NCI-H1048 (cell line): ENCODE data around the gene GPR34.
"Not testable (repeated sequence)": the region's sequence is repeated elsewhere in the genome, so short reads cannot be mapped to it uniquely, and the experiment has no call there.

ENCODE experiments used
- DNase-seq: peaks from one replicate; lab custom pipeline; 2025; lab: John Stamatoyannopoulos, UW

Gene GPR34

DNA sequence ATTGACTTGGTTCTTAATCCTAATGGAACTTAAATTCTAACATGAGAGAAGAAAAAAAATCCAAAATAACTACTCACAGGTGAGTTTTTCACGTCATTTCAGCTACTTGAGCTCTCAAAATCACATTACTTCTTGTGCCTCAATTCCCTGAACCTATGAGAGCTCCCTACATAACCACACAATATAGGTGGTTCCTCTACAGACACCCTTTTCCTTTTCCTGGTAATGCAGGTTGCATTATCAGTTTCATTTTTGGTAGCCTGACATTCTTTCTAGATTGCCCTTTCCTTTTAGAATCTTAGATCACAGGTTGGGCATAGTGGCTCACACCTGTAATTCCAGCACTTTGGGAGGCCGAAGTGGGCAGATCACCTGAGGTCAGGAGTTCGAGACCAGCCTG lies 4.3 kb downstream of the GPR34 start:
- DNase-seq = no peak

DNA sequence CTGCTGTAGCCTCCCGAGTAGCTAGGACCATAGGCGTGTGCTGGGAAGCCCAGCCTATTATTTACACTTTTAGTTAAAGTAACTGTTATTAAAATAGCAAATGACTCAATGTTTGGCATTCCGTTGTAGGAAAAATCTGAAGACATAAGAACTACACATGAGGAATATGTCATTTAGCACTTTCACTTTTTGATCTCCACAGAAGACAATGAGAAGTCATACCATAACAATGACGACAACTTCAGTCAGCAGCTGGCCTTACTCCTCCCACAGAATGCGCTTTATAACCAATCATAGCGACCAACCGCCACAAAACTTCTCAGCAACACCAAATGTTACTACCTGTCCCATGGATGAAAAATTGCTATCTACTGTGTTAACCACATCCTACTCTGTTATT lies 6.7 kb downstream of the GPR34 start:
- no peak for DNase-seq

DNA sequence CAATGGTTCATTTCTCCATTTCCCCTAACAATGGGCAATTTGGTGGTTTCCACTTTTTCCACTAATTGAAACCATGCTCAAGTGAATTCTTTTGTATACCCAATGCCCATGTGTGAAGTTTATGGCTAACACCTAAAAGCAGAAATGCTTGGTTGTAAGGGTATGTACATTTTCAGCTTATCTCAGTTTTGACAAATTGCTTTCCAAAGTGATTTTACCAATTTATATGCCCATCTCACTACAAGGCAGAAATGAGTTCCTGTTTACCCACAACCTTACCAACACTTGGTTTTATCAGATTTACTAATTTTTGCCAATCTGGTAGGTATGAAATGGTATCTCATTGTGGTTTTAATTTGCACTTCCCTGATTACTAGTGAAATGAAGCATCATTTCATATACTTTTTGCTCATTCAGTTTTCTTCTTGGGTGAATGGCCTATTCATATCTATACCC lies 14.8 kb downstream of the GPR34 start:
- DNase-seq = no peak

DNA sequence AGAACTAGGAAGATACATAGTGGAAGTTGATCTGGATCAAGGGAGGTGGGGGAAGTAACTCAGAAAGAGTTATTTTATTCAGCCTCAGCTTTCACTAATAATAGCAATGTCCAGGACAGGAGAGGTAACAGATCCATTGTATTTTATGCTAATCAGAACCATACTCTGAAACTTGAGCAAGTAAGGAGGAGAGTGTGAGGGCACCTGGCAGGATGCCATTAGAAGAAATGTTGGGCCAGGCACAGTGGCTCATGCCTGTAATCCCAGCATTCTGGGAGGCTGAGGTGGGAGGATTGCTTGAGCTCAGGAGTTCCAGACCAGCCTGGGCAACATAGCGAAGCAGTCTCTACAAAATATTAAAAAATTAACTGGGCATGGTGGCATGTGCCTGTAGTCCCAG lies 16.3 kb downstream of the GPR34 start:
- no peak for DNase-seq

DNA sequence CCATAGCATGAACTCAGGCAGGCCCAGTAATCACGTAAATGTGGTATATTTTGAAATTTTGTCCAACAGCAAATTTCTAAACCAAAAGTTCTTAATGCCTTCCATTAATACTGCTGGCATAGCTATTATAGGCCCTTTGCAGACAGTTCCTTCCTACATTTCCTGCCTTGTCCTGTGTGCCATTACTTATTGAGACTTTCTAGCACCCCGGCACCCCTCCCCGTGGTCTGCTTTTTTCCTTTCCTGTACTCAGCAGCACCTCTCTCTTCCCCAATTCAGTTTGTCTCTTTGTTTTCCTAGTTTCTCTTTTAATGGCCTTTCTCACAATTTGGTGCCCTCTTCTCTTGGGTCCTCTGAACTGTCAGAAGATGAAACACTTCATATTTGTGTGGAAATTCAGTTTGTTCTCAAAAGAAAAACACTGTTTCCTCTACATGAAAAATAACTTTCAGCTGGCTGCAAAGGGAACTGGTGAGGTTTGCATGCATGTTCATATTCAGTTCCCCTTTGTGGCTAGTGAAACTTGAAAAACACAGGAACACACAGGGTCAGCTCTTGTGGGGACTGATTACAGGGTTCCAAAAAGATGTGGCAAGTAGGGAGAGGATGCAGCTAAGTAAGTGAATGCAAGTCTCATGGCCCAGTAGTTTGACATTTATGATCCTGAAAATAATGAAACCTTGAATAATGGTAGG lies 17.1 kb downstream of the GPR34 start:
- DNase-seq = no peak

DNA sequence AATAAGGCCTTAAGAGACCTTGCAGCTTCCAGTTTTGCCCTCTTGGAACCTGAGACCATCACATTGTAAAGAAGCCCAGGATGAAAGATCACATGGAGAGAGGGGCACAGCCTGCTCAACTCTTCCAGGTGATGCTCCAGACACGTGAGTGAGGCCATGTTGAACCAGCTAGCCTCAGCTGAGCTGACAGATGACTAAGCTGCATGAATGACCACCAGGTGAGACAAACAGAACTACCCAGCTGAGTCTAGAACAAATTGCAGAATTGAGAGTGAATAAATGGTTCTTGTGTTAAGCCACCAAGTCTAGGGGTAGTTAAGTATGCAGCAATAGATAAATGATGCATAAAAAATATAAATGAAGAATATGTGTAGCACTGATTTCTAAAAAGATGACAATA lies 18.4 kb downstream of the GPR34 start:
- DNase-seq = no peak

DNA sequence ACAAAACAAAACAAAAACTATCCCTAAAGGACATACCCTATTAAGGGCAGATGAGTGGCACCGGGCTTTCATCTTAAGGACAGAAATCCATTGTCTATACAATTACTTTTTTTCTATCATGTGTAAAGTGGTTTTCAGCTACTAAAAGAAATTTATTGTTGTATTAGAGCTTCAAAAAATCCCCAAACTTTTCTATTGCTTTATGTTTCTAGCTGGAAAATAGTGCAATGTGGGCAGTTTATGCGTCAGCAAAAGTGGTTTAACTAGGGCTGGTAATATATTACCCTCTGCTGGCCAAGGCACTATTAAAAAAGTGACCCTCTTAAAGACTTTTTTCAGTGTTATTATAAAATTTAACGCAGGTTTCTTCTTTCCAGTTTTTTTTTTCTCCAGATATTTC lies 19.7 kb downstream of the GPR34 start:
- no peak for DNase-seq

DNA sequence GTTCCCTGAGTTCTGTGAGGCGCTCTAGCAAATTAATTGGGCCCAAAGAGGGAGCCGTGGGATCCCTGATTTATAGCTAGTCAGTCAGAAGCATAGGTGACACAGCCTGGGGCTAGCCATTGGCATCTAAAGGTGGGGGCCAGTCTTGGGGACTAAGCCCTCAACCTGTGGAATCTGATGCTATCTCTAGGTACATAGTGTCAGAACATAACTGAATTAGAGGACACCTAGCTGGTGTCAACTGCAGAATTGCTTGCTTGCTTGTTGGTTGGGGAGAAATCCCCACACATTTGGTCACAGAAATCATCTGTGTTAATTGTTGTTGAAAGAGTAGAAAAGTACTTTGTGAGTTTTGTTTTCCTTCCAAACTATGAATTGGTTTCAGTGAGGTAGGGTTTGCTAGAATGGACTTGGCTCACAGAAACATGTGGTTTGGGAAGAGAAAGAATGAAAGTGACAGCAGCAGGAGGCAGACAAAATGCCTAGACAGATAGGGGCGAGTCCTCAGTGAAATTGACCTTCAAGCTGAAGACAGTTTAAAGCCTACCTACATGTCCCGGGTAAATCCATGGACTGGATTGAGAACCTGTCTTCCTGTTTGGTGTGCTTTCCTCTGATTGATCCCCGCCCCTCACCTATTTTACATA lies 22.4 kb downstream of the GPR34 start:
- DNase-seq = no peak

DNA sequence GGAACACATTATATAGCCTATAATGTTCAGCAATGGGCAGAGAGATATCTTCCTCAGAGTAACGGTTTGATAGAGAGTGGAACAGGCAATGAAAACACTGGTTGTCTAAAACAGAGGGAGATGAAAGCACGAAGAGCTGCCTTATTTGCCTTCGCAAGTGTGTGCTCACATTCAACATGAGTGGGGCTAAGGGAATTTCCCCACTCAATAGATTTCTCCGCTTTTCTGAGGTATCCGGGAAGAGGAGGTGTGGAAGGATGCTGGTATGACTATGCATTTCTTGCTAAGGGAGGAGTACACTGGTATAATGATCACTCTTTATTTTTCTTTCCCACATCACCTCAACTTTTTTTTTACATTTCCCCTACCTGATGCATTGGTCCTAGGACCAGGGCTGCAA lies 27.4 kb downstream of the GPR34 start:
- DNase-seq = no peak

DNA sequence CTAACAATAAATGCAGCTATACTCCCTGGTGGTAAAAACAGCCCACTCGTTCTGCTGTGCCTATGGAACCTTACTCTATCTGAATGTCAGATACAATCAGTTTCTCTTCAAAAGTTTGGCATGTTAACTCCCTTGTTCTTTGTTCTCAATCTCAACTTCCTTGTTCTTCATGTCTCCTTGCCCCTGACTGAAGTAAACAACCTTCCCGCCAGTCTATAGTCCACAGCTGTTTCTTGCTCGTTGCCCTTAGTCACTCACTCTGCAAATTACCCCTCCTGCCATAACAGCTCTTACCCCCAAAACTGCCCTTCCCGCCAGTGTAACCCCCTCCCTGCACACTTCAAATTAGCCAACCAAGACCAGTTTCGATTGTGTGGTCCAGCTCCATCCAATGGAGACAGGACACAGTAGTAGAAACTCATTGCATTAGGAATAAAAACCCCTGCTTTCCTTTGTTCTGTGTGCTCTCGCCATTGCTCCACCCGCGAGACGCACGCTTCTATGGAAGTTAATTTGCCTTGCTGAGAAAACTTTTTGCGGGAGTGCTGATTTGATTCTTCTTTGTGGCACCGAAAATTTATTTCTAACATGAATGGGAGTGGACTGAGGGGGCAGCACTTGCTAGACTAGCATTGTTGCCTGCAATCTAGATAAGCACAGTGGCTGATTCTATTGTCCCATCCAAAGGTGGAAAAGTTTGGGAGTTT lies 28.1 kb downstream of the GPR34 start:
- no peak for DNase-seq

DNA sequence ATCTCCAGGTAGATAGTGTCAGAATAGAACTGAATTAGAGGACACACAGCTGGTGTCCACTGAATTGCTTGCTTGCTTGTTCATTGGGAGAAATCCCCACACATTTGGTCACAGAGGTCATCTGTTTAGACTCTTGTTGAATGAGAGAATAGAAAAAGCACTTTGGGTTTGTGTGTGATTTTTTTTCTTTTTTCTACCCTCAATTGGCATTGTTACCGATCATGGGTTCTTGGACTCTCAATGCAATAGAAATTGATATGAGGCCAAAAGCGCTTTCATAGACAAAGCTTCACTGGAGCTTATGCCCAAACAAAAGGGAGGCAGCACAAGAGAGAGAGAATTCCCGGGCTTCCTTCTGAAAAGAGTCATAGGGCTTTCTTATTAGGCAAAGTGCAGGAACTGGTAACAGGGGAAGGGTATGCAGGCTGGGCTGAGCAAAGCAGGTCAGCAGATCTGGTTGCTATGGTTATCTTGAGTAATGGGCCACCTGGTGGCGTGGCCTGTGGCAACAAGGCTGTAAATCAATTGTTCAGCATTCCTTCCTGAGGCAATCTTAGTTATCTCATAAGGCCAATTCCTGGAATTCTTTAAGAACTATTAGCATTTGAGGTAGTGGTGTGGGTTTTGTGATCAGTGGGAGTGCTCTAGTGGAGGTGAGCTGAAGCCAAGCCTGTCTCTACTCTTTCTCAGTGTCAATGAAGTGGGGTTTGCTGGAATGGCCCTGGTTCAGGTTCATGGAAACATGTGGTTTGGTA lies 29.9 kb downstream of the GPR34 start:
- no peak for DNase-seq

DNA sequence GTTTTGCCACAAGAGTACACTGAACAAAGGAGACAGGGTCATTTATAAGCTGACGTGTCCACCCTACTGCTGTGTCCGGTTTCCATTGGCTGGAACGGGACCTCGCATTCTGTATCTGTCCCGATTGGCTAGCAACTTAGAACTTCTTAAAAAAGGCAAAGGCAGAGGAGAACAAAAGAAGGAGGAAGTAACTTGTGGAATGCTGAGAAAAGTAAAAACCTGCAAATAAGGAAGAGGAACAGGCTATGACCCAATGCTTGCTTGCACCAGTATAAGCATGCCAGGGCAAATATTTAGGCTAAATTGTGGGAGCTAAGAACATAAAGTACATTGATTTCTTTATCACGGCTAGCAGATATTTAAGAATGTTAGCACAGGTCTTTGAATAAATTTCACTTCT lies 30.8 kb downstream of the GPR34 start:
- DNase-seq = not testable (repeated sequence)

DNA sequence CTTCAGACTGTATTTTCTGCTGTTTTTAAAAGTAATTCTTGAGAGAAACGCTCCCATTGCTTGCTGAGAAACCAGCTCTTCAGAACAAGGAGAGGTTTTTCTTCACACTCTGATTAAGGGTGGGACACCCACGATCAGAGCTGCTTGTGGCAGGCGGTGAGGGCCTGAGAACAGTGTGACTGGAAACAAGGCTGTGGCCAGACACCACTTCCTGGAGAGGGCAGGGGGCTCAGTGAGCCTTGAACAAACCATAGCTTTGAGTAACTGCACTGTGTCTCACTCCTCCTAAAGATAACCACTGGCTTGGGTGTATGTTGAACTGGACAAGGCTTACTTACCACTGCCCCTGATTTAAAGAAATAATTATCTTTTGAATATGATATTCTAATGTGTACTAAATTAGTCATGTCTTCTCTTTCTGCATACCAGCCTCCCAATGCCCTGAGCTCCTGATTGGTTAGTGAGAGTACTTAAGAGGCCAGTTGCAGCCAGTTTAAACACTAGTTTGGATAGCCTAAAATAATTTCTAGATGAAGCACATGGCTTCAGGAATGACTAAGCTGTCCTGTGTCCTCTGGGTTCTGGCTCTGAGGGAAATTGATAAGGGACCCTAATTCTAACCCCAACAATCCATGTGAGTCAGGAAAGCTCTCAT lies 31.5 kb downstream of the GPR34 start:
- DNase-seq = no peak

DNA sequence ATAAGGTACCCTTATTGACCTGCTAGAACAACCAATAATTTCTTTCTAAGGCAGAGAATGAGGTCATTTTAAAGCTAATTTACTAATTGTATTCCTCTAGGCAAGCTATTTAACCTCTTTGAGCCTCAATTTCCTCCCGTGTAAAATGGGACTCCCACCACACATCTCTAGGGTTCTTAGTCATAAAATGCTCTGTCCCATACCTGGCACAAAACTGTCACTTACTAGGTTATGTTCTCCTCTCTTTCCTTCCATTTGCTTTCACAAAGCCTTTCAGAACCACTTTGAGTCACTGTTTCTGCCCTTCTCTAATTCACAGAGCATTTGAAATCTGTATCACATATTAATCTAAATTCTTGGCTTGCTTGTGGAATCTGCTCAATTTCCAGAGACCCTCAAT lies 32.8 kb downstream of the GPR34 start:
- DNase-seq = no peak

DNA sequence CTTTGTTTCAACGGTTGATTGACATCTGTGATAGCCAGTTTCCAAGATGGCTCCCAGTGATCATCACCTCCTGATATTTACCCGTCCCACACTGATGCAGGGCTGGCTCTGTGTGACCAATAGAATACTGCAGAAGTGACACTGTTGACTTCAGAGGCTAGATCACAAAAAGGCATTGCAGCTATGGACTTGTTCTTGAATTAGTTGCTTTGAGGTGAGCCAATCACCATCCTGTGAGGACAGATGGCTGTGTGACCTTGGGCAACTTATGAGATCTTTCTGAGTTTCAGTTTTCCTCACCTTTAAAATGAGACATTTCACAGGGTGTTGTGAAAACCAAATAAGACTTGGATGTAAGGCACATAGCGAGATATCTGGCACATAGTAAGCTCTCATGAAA lies 33.4 kb downstream of the GPR34 start:
- no peak for DNase-seq

DNA sequence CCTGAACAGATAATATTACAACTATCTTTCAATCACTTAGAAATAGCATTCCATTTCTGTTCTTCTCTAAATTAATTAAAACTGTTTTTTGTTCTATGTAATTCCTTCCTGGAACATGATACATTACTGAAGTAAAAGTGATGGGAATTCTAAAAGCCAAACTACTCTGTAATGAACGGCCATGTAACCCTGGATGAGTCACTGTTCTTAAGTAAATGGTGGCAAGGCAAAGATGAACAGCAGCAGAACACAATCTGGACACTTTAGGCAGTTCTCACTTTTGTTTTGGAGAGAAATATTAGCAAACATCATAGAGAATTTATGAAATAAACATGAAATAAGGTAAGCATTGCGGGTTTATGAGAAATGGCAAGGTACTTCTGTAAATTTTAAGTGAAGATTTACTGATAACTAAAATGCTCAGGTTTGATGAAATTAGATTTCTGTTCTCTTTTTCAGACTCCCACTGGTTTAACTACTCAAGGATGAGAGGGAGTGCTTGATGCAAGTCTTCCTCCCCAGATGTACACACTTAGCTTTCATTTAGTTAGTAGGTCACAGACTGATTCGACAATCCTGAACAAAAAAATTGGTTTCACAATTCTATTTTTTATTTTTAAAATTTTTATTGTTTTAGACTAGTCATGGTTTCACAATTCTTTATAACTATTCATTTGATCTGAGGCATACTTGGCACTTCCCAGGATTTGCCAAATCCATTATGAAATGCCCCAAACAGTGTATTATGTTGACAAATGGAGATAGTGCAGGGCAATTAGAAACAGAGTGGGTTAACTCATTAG lies 34.2 kb downstream of the GPR34 start:
- DNase-seq = no peak

DNA sequence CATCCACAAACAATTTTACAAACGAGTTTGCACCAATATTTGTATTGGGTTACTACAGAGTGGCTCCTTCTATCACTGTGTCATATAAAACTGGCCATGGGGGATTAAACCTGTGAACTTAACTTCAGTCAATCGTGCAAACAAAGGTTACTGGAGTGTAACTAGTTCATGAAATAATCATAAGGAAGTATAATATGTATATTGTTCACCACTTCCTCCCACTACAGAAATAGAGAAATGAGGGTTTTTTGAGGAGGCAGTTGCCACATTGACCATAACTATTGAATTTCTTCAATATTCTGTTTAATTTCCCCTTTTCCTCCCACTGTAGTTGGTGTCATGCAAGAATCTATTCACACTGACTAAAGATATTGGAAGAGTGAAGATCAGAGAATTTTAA lies 35.1 kb downstream of the GPR34 start, which contains the start of gene GPR82:
TSS of gene GPR82 (plus strand) at position 356 of the 400 bp plus-strand sequence. CDS start 2,846 bp downstream, outside the sequence.
- DNase-seq = no peak

DNA sequence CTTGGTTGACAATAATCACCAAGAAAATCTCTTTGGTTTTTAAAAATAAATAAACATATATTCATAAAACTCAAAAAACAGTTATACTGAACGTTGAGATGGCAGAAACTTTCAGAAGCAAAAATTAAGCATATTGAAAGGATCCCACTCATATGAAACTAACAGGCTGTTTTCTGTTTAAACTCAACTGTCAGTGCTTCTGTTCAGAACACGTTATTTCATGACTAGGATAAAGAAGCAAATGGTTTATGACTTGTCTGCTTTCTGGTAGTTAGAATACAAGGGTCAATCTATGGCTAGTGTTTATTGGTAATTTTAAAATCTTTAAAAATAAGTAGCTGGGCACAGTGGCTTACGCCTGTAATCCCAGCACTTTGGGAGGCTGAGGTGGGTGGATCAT lies 39.4 kb downstream of the GPR34 start:
- DNase-seq = no peak

DNA sequence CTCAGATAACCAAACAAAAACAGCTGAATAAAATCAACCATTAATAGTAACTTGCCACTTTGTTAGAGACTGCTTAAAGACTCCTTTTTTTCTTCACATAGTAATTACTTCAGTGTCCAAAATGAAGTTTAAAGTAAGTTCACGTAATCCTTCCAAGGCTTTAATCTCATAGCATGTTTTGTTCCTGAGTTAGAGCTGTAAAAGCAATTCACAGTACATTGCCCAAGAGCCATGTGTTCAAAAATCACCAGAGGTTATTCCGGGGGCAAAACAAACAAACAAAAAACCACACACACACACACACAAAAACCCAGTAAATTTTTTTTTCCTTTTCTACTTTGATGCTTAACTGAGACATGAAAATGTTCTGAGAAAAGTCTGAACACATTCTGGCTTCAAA lies 41.3 kb downstream of the GPR34 start:
- no peak for DNase-seq

DNA sequence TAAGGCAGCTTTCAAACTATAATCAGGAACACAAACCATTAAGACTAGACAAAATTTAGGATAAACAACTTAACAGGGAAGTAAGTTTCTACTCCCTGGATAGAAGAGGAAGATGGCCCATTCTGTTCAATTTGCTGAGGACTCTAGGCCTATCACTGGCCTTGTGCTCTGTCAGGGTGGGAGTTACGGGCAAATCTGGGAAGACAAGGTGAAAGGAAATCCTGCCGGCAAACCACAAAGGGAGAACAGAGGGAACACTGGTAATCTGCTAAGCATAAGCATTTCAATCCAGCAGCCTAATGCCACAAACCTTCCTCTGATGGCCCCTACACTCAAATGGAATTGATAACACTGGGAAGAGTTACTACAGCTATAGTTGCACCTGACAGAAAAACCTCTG lies 43.5 kb downstream of the GPR34 start:
- no peak for DNase-seq

DNA sequence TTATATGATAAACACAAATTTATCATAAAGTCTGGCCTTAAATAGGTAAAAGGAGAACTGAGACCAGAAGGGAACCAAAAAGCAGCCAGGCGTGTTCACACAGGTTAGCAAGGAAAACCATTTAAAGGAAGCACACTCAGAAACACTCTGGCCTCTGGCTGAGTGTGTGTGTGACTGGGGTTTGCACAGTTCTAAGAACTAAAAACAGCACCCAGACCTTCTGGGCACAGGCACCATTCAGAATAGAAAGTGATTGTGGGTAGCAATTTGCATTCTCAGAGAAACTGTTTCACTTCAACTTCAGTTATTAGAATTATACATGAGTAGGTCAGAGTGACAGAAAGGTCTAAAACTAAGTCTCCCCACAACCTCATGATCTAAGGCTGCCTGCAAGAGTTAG lies 45.2 kb downstream of the GPR34 start:
- no peak for DNase-seq
